Measurements from ENCODE around the gene STARD3.

GRCh38 chr17:39662551-39663339 is 25.8 kb downstream of the STARD3 start:
- TF ChIP-seq CTCF (IDR thresholded peaks at IDR 0.05) (no peak), EP300 (IDR thresholded peaks at IDR 0.05) (no peak), POLR2A (IDR thresholded peaks at IDR 0.05) (no peak), POLR2AphosphoS5 (IDR thresholded peaks at IDR 0.05) (no peak)

All from upper lobe of left lung (tissue), 4 donors.